Measurements from ENCODE around the gene MFSD6.

The MFSD6 gene

GRCh38 chr2:190443055-190443454 lies 34.9 kb downstream of the MFSD6 start:
- no peak for DNase-seq

- DNase-seq: peak; percentile 89
These were observed 35.8 kb downstream of the MFSD6 start for GRCh38 chr2:190443778-190444481.

GRCh38 chr2:190444976-190445375 lies 36.8 kb downstream of the MFSD6 start:
- no peak for DNase-seq

GRCh38 chr2:190446193-190446592 lies 38.0 kb downstream of the MFSD6 start:
- DNase-seq: no peak

- DNase-seq: no peak
These were observed 38.8 kb downstream of the MFSD6 start for GRCh38 chr2:190446750-190447516.

- no peak for DNase-seq
These were observed 39.6 kb downstream of the MFSD6 start for GRCh38 chr2:190447766-190448165.

- DNase-seq: no peak
These were observed 41.8 kb downstream of the MFSD6 start for GRCh38 chr2:190449925-190450324.

GRCh38 chr2:190450363-190450762 lies 42.2 kb downstream of the MFSD6 start:
- DNase-seq: no peak

- DNase-seq: no peak
These were observed 43.5 kb downstream of the MFSD6 start for GRCh38 chr2:190451561-190452176.

- DNase-seq: no peak
These were observed 44.3 kb downstream of the MFSD6 start for GRCh38 chr2:190452433-190452832.

GRCh38 chr2:190454795-190455194 lies 46.6 kb downstream of the MFSD6 start:
- no peak for DNase-seq

GRCh38 chr2:190455358-190456095 lies 47.4 kb downstream of the MFSD6 start:
- no peak for DNase-seq

- DNase-seq: no peak
These were observed 48.7 kb downstream of the MFSD6 start for GRCh38 chr2:190456833-190457232.

- DNase-seq: no peak
These were observed 49.1 kb downstream of the MFSD6 start for GRCh38 chr2:190457256-190457655.

GRCh38 chr2:190458352-190459107 lies 50.4 kb downstream of the MFSD6 start:
- peak; percentile 28 for DNase-seq

- no peak for DNase-seq
These were observed 51.7 kb downstream of the MFSD6 start for GRCh38 chr2:190459881-190460280.

GRCh38 chr2:190460487-190460886 lies 52.3 kb downstream of the MFSD6 start:
- DNase-seq: no peak

GRCh38 chr2:190462181-190462580 lies 54.0 kb downstream of the MFSD6 start:
- no peak for DNase-seq

GRCh38 chr2:190462611-190463010 lies 54.5 kb downstream of the MFSD6 start:
- no peak for DNase-seq

GRCh38 chr2:190465060-190465459 lies 56.9 kb downstream of the MFSD6 start:
- no peak for DNase-seq

GRCh38 chr2:190466819-190467446 lies 58.8 kb downstream of the MFSD6 start:
- peak; percentile 63 for DNase-seq

GRCh38 chr2:190467575-190468083 lies 59.5 kb downstream of the MFSD6 start:
- DNase-seq: peak; percentile 31

Measured in NCI-H446 treated with DMSO at 0.1 percent for 48 hours (cell line).